ENCODE measurements around the gene INHA.

DNA sequence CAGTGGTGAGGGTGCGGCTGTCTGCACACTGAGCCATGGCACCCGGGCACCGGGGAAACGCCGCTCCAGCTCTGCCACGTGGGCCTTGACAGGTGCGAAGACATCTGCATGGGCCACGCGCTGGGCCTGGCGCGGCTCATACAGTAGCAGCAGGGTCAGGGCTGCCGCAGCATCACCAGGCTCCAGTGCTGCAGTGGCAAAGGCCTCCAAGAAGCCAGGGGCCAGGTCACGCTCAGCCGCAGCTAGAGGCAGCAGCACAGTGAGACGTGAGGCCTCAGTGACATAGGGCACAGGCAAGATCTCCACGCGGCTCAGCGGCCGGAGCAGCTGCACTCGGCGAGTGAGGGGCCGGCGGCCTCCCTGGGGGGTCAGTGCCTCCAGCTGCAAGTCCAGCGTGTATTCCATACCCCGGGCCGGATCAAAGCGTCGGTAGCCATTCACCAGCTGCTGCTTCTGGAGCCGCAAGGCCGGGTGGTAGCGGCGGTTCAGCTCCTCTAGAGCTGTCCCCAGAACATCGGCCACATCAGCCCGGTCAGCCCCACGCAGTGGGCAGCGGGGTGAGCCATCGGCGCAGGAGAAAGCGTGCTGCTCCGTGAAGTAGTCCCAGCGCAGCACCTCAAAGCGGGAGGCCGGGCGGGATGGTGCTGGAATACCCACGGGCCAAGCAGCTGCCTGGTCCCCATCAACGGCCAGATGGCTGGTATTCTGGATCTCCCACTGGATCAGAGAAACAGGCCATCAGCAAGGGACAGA, 32.0 kb upstream of the INHA start:
- TF ChIP-seq SIN3A (IDR thresholded peaks at IDR 0.05; ENCODE audit: borderline replicate concordance, insufficient read depth, low read length) (no peak), POLR2AphosphoS5 (IDR thresholded peaks at IDR 0.05; ENCODE audit: low read depth, low read length) (no peak), FOXP2 (optimal IDR thresholded peaks at IDR 0.05; ENCODE audit: borderline replicate concordance, extremely low read depth, extremely low read length, insufficient read depth) (no peak)
- TF ChIP-seq, protein P1, sequence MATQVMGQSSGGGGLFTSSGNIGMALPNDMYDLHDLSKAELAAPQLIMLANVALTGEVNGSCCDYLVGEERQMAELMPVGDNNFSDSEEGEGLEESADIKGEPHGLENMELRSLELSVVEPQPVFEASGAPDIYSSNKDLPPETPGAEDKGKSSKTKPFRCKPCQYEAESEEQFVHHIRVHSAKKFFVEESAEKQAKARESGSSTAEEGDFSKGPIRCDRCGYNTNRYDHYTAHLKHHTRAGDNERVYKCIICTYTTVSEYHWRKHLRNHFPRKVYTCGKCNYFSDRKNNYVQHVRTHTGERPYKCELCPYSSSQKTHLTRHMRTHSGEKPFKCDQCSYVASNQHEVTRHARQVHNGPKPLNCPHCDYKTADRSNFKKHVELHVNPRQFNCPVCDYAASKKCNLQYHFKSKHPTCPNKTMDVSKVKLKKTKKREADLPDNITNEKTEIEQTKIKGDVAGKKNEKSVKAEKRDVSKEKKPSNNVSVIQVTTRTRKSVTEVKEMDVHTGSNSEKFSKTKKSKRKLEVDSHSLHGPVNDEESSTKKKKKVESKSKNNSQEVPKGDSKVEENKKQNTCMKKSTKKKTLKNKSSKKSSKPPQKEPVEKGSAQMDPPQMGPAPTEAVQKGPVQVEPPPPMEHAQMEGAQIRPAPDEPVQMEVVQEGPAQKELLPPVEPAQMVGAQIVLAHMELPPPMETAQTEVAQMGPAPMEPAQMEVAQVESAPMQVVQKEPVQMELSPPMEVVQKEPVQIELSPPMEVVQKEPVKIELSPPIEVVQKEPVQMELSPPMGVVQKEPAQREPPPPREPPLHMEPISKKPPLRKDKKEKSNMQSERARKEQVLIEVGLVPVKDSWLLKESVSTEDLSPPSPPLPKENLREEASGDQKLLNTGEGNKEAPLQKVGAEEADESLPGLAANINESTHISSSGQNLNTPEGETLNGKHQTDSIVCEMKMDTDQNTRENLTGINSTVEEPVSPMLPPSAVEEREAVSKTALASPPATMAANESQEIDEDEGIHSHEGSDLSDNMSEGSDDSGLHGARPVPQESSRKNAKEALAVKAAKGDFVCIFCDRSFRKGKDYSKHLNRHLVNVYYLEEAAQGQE (IDR thresholded peaks at IDR 0.05; ENCODE audit: insufficient read depth in 1 of 2, low read depth in 2 of 2, low read length in 2 of 2) = no peak

Data from PFSK-1 (cell line).